PFSK-1 (cell line): Measurements from ENCODE around the gene MAP2K7.

Experiments
- FOXP2 ChIP-seq: optimal IDR thresholded peaks from 2 replicates; pipeline ENCODE3; 2011; ENCODE audit warnings: borderline replicate concordance, control low read depth, inconsistent platforms; ENCODE audit not compliant: insufficient read depth; ENCODE audit errors: extremely low read length, extremely low read depth
- POLR2AphosphoS5 ChIP-seq: IDR thresholded peaks from 2 replicates; pipeline ENCODE4 v1.6.1; 2012; ENCODE audit warnings: low read depth, mild to moderate bottlenecking, control low read depth, low read length, moderate library complexity
- SIN3A ChIP-seq: IDR thresholded peaks from 2 replicates; pipeline ENCODE4 v1.6.1; 2012; ENCODE audit warnings: mild to moderate bottlenecking, low read length, moderate library complexity, borderline replicate concordance; ENCODE audit not compliant: insufficient read depth
- TAF1 ChIP-seq: IDR thresholded peaks from 2 replicates; pipeline ENCODE4 v1.6.1; 2012; ENCODE audit warnings: low read length, control low read depth, borderline replicate concordance; ENCODE audit not compliant: insufficient read depth
- TF ChIP-seq, protein P1 (sequence below), 2 experiments: IDR thresholded peaks; 2 replicates each; pipeline versions ENCODE4 v1.6.1 to v1.8.0; 2011 to 2012; ENCODE audit warnings: low read depth in 2 of 2, low read length in 2 of 2, control low read depth in 1 of 2, inconsistent platforms in 1 of 2, mild to moderate bottlenecking in 1 of 2, moderate library complexity in 1 of 2; ENCODE audit not compliant: insufficient read depth in 1 of 2

The MAP2K7 gene

DNA sequence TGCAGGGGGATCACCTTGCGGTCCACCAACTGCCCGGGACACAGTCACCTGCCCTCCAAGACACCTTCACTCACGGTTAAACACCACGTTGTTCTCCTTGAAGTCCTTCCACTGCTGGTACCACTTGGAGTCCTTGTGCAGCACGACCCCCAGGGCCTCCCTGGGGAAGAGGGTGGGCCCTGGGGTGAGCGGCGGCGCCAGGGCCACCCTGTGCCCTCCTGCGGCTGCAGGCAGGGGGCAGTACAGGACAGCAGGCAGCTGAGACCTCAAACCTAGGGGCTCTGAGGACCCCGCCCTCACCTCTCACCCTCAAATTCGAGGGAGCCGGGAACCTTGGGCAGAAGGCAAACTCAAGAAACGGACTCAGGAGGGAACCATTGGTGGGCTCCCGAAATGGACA lies 29.7 kb downstream of the MAP2K7 start:
- no peak for TF ChIP-seq SIN3A

DNA sequence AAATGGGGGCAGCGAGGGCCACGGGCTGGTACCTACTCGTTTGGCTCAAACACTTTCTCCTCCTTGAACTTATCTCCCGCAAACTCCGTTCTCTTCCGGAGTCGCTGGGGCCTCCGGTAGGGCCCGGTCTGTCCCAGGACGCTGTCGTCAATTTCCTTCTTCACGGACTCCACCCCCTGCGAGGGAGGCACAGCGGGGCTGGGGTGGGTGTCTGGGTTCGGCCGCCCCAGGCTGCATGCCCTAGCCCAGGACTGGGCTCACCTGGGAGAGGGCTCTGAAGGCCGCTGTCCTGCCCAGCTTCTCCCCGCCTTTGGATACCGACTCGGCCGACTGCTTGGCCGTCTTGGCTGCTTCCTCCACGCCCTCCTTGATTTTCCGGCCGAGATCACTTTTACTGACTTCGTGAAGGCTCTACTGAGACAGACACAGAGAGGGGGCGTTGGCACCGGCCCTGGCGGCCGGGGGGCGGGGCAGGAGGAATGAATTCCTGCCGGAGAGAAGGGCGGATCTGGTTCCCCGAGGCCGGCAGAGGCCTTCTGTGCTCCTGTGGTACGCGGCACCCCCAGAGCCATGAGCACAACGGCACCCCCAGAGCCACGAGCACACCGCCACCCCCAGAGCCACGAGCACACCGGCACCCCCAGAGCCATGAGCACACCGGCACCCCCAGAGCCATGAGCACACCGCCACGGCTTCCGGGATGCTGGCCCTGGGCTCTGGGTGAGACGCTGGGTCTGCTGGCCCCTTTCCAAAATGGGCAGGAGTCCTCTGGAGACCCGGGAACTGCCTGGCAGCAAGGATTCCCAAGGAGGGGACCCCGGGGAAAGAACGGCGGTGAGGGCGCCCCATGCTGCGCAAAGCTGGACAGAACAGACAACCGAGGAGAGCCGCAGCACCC lies 30.4 kb downstream of the MAP2K7 start:
- TF ChIP-seq TAF1 (no peak), FOXP2 (no peak), POLR2AphosphoS5 (no peak; the same call in 1 of the 2 replicates), SIN3A (no peak)
- TF ChIP-seq, protein P1, sequence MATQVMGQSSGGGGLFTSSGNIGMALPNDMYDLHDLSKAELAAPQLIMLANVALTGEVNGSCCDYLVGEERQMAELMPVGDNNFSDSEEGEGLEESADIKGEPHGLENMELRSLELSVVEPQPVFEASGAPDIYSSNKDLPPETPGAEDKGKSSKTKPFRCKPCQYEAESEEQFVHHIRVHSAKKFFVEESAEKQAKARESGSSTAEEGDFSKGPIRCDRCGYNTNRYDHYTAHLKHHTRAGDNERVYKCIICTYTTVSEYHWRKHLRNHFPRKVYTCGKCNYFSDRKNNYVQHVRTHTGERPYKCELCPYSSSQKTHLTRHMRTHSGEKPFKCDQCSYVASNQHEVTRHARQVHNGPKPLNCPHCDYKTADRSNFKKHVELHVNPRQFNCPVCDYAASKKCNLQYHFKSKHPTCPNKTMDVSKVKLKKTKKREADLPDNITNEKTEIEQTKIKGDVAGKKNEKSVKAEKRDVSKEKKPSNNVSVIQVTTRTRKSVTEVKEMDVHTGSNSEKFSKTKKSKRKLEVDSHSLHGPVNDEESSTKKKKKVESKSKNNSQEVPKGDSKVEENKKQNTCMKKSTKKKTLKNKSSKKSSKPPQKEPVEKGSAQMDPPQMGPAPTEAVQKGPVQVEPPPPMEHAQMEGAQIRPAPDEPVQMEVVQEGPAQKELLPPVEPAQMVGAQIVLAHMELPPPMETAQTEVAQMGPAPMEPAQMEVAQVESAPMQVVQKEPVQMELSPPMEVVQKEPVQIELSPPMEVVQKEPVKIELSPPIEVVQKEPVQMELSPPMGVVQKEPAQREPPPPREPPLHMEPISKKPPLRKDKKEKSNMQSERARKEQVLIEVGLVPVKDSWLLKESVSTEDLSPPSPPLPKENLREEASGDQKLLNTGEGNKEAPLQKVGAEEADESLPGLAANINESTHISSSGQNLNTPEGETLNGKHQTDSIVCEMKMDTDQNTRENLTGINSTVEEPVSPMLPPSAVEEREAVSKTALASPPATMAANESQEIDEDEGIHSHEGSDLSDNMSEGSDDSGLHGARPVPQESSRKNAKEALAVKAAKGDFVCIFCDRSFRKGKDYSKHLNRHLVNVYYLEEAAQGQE (IDR thresholded peaks at IDR 0.05; ENCODE audit: insufficient read depth in 1 of 2, low read depth in 2 of 2, low read length in 2 of 2) = no peak

- TF ChIP-seq, protein P1 (IDR thresholded peaks at IDR 0.05; ENCODE audit: insufficient read depth in 1 of 2, low read depth in 2 of 2, low read length in 2 of 2) = no peak
- TF ChIP-seq TAF1 (no peak), SIN3A (no peak), FOXP2 (no peak), POLR2AphosphoS5 (no peak)
These were observed 31.1 kb downstream of the MAP2K7 start for GRCh38 chr19:7934766-7935165.

DNA sequence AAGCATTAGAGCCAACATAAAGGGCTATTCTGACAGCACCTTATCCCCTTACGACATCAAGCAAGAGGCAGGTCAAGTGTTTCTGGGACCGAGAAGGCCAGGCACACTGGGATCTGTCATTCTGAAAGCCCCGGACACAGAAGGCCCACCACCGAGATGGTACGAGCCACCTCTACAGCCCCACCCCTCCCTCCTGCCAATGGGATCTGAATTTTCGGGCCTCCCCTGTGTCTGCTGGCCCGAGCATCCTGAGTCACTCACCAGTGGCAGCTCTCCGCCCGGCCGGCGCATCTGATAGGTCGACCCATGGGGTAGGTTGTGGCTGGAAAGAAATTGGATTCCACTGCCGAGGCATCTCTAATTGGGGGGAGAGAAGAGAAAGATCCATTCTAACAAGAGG lies 37.2 kb downstream of the MAP2K7 start:
- TF ChIP-seq FOXP2 (no peak), POLR2AphosphoS5 (no peak), SIN3A (no peak), TAF1 (no peak)
- TF ChIP-seq, protein P1 (IDR thresholded peaks at IDR 0.05; ENCODE audit: insufficient read depth in 1 of 2, low read depth in 2 of 2, low read length in 2 of 2) = no peak

GRCh38 chr19:7941895-7942596 lies 38.4 kb downstream of the MAP2K7 start:
- TF ChIP-seq, protein P1 (IDR thresholded peaks at IDR 0.05; ENCODE audit: insufficient read depth in 1 of 2, low read depth in 2 of 2, low read length in 2 of 2) = no peak
- no peak for TF ChIP-seq POLR2AphosphoS5
- TF ChIP-seq SIN3A = no peak
- TF ChIP-seq TAF1 = no peak
- no peak for TF ChIP-seq FOXP2
